Neutrophil (primary cell): ENCODE measurements around the gene RAPGEF3.

Source experiments
- H3K27ac ChIP-seq: fragments of 200-600 bp; sonication (generic); 2 replicates; pipeline ENCODE4 v1.5.1; 2016; ENCODE audit warnings: mild to moderate bottlenecking, moderate library complexity
- H3K27me3 ChIP-seq: fragments of 200-600 bp; sonication (generic); 2 replicates; pipeline ENCODE4 v1.6.0; 2016; ENCODE audit warnings: mild to moderate bottlenecking
- H3K36me3 ChIP-seq: fragments of 200-600 bp; sonication (generic); 2 replicates; pipeline ENCODE4 v1.5.1; 2017
- H3K4me1 ChIP-seq, 2 experiments: fragments of 200-600 bp in 1 of 2; sonication (generic) in 1 of 2; 1 replicate in 1 of 2; 2 replicates in 1 of 2; pipeline versions ENCODE4 v1.5.1 to v1.6.1; 2013 to 2016; ENCODE audit warnings: low read depth in 1 of 2, low read length in 1 of 2, mild to moderate bottlenecking in 1 of 2, moderate library complexity in 1 of 2; ENCODE audit not compliant: control insufficient read depth in 1 of 2, insufficient read depth in 1 of 2
- H3K4me3 ChIP-seq, 2 experiments: fragments of 200-600 bp in 1 of 2; sonication (generic) in 1 of 2; 1 replicate in 1 of 2; 2 replicates in 1 of 2; pipeline ENCODE4 v1.5.1; 2013 to 2016; ENCODE audit warnings: low read depth in 1 of 2, low read length in 1 of 2, mild to moderate bottlenecking in 1 of 2, moderate library complexity in 1 of 2
- H3K9me3 ChIP-seq: fragments of 200-600 bp; sonication (generic); 2 replicates; pipeline ENCODE4 v1.5.1; 2016
- CTCF ChIP-seq: fragments of 200-600 bp; sonication (generic); IDR thresholded peaks from 2 replicates; pipeline ENCODE4 v1.5.1; 2016; ENCODE audit warnings: antibody characterized with exemption

The RAPGEF3 gene

GRCh38 chr12:47789712-47790489 is 31.2 kb upstream of the RAPGEF3 start:
- H3K36me3 ChIP-seq = peaks cover 100% of the 10 kb centered on the region
- no peaks in the 10 kb centered on the region for H3K9me3 ChIP-seq
- TF ChIP-seq CTCF = no peak
- H3K27ac ChIP-seq = no peak overlapping the region
- no peaks in the 10 kb centered on the region for H3K27me3 ChIP-seq
- no peaks in the 10 kb centered on the region for H3K4me1 ChIP-seq
- no peak overlapping the region for H3K4me3 ChIP-seq

- no peaks in the 10 kb centered on the region for H3K27me3 ChIP-seq
- no peaks in the 10 kb centered on the region for H3K4me1 ChIP-seq
- no peak for TF ChIP-seq CTCF
- no peak overlapping the region for H3K4me3 ChIP-seq
- H3K9me3 ChIP-seq = no peaks in the 10 kb centered on the region
- peaks cover 100% of the 10 kb centered on the region for H3K36me3 ChIP-seq
- H3K27ac ChIP-seq = no peak overlapping the region
Observed at GRCh38 chr12:47789141-47789540, 30.5 kb upstream of the RAPGEF3 start.

GRCh38 chr12:47787596-47788319 is 29.1 kb upstream of the RAPGEF3 start:
- Histone ChIP-seq H3K27ac (no peak overlapping the region), H3K9me3 (no peaks in the 10 kb centered on the region), H3K27me3 (no peaks in the 10 kb centered on the region), H3K4me1 (no peaks in the 10 kb centered on the region), H3K4me3 (no peak overlapping the region), H3K36me3 (peaks cover 100% of the 10 kb centered on the region)
- no peak for TF ChIP-seq CTCF

- peaks cover 100% of the 10 kb centered on the region for H3K36me3 ChIP-seq
- TF ChIP-seq CTCF = no peak
- H3K27ac ChIP-seq = no peak overlapping the region
- no peak overlapping the region for H3K4me3 ChIP-seq
- H3K4me1 ChIP-seq = no peaks in the 10 kb centered on the region
- no peaks in the 10 kb centered on the region for H3K27me3 ChIP-seq
- H3K9me3 ChIP-seq = no peaks in the 10 kb centered on the region
Observed at GRCh38 chr12:47786662-47787280, 28.1 kb upstream of the RAPGEF3 start.

- Histone ChIP-seq H3K4me3 (no peak overlapping the region), H3K36me3 (peaks cover 99% of the 10 kb centered on the region), H3K27ac (no peak overlapping the region), H3K4me1 (no peaks in the 10 kb centered on the region), H3K27me3 (no peaks in the 10 kb centered on the region), H3K9me3 (no peaks in the 10 kb centered on the region)
- no peak for TF ChIP-seq CTCF
Observed at GRCh38 chr12:47785887-47786661, 27.4 kb upstream of the RAPGEF3 start.
